SH-SY5Y (cell line): ENCODE results near the gene ARID3A.

Experiments
- GATA2 ChIP-seq: IDR thresholded peaks from 2 replicates; pipeline ENCODE4 v1.6.1; 2011; ENCODE audit warnings: mild to moderate bottlenecking, low read depth, low read length
- GATA3 ChIP-seq: IDR thresholded peaks from 2 replicates; pipeline ENCODE4 v1.6.1; 2011; ENCODE audit warnings: low read depth, mild to moderate bottlenecking, low read length, moderate library complexity

GRCh38 chr19:993361-993830 lies 67.6 kb downstream of the ARID3A start:
- TF ChIP-seq GATA2 (no peak), GATA3 (no peak)
